Calu3 (cell line): ENCODE measurements around the gene GCNA. TPM values are rescaled to one million over a fixed set of nuclear protein-coding genes. Genes with fewer than 3 reads are reported as not detected.

Source experiments
- BruUV-seq: library from RNA; stranded (reverse); fragments of 400-500 nt; replicated peaks from 2 replicates; lab custom pipeline; 2021; lab: Mats Ljungman, UMichigan
- CTCF ChIA-PET: fragments of 300-600 bp; sonication (Branson Sonifier 250); formaldehyde crosslinking; loops from one replicate; lab custom pipeline; 2022; ENCODE audit warnings: antibody characterized with exemption; lab: Charles Lee
- DNase-seq: peaks from one replicate; pipeline ENCODE4 v3.0.0; 2022
- H3K27ac Mint-ChIP-seq: one replicate; pipeline ENCODE4 v1.8.0; 2022; ENCODE audit warnings: mixed read lengths; ENCODE audit not compliant: unreplicated experiment
- H3K27me3 Mint-ChIP-seq: one replicate; pipeline ENCODE4 v1.8.0; 2022; ENCODE audit warnings: mixed read lengths; ENCODE audit not compliant: unreplicated experiment
- H3K36me3 Mint-ChIP-seq: one replicate; pipeline ENCODE4 v1.8.0; 2022; ENCODE audit warnings: mild to moderate bottlenecking, moderate library complexity, mixed read lengths; ENCODE audit not compliant: insufficient read depth, unreplicated experiment
- H3K4me1 Mint-ChIP-seq: one replicate; pipeline ENCODE4 v1.8.0; 2022; ENCODE audit warnings: mild to moderate bottlenecking, low read depth, mixed read lengths; ENCODE audit not compliant: unreplicated experiment
- H3K4me3 Mint-ChIP-seq: one replicate; pipeline ENCODE4 v1.8.0; 2022; ENCODE audit warnings: mild to moderate bottlenecking, low read depth, moderate library complexity, mixed read lengths; ENCODE audit not compliant: unreplicated experiment
- H3K9me3 Mint-ChIP-seq: one replicate; pipeline ENCODE4 v1.8.0; 2022; ENCODE audit warnings: low read depth, mixed read lengths; ENCODE audit not compliant: unreplicated experiment
- intact Hi-C: fragments of 100-400 bp; cut with micrococcal nuclease; formaldehyde crosslinking; loops from one replicate; pipeline ENCODE4 v1.10.0; 2022; ENCODE audit not compliant: unreplicated experiment
- total RNA-seq: library from RNA; stranded (reverse); gene quantifications from 2 replicates; pipeline ENCODE4 v1.2.3, GENCODE V29; 2022
- TF ChIP-seq, protein P1 (sequence below): fragments of 200-600 bp; IDR thresholded peaks from one replicate; pipeline ENCODE4 v1.8.0; 2022; ENCODE audit warnings: antibody characterized with exemption; ENCODE audit not compliant: unreplicated experiment

The GCNA gene
- total RNA-seq, 1 experiment from 2014 or later, result 8.1 TPM

GRCh38 chrX:71627588-71628404, 49.6 kb downstream of the GCNA start:
- DNase-seq, result no peak
- H3K4me3 Mint-ChIP-seq, result no peak overlapping the region
- intact Hi-C loops, result no loop called here
- no peaks in the 10 kb centered on the region for H3K4me1 Mint-ChIP-seq
- TF ChIP-seq, protein P1, sequence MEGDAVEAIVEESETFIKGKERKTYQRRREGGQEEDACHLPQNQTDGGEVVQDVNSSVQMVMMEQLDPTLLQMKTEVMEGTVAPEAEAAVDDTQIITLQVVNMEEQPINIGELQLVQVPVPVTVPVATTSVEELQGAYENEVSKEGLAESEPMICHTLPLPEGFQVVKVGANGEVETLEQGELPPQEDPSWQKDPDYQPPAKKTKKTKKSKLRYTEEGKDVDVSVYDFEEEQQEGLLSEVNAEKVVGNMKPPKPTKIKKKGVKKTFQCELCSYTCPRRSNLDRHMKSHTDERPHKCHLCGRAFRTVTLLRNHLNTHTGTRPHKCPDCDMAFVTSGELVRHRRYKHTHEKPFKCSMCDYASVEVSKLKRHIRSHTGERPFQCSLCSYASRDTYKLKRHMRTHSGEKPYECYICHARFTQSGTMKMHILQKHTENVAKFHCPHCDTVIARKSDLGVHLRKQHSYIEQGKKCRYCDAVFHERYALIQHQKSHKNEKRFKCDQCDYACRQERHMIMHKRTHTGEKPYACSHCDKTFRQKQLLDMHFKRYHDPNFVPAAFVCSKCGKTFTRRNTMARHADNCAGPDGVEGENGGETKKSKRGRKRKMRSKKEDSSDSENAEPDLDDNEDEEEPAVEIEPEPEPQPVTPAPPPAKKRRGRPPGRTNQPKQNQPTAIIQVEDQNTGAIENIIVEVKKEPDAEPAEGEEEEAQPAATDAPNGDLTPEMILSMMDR, result no peak
- H3K27me3 Mint-ChIP-seq, result no peaks in the 10 kb centered on the region
- peaks cover 6% of the 10 kb centered on the region for H3K36me3 Mint-ChIP-seq
- H3K9me3 Mint-ChIP-seq, result no peaks in the 10 kb centered on the region
- CTCF ChIA-PET, result no interaction called here
- BruUV-seq, result no TSS peak
- no peak overlapping the region for H3K27ac Mint-ChIP-seq

- Mint-ChIP-seq H3K4me3 (no peak overlapping the region), H3K9me3 (no peaks in the 10 kb centered on the region), H3K27ac (no peak overlapping the region), H3K27me3 (no peaks in the 10 kb centered on the region), H3K4me1 (no peaks in the 10 kb centered on the region), H3K36me3 (no peaks in the 10 kb centered on the region)
- no peak for DNase-seq
- BruUV-seq, result no TSS peak
- intact Hi-C loops, result no loop called here
- CTCF ChIA-PET, result no interaction called here
- TF ChIP-seq, protein P1, result no peak
These were observed 51.2 kb downstream of the GCNA start for GRCh38 chrX:71629467-71629866.

- Mint-ChIP-seq H3K27ac (no peak overlapping the region), H3K27me3 (no peaks in the 10 kb centered on the region), H3K36me3 (no peaks in the 10 kb centered on the region), H3K4me1 (no peaks in the 10 kb centered on the region), H3K9me3 (no peaks in the 10 kb centered on the region), H3K4me3 (no peak overlapping the region)
- BruUV-seq, result no TSS peak
- TF ChIP-seq, protein P1, result no peak
- no peak for DNase-seq
- CTCF ChIA-PET, result no interaction called here
- intact Hi-C loops, result no loop called here
These were observed 54.9 kb downstream of the GCNA start for GRCh38 chrX:71632923-71633657.

DNA sequence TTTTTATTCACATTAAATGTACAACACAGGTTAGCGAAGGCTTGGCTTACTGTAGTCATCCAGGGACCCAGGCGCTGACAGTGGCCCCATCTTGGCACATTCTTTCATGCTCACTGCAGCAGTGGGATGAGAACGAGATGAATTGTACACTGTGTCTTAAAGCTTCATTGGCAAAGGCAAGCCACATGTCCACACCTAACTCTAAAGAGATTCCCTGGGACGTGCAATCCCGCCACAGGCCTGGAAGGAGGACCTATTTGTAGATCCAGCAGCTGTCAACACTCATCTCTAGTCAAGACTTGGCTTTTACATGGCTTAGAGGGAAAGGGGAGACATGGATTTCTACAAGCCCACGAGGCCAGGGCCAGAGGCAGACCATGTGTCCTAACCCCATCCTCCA, 56.1 kb downstream of the GCNA start:
- no peaks in the 10 kb centered on the region for H3K36me3 Mint-ChIP-seq
- H3K27ac Mint-ChIP-seq, result no peak overlapping the region
- no peak for DNase-seq
- H3K4me3 Mint-ChIP-seq, result no peak overlapping the region
- TF ChIP-seq, protein P1, result no peak
- no peaks in the 10 kb centered on the region for H3K4me1 Mint-ChIP-seq
- intact Hi-C loops, result no loop called here
- CTCF ChIA-PET, result no interaction called here
- BruUV-seq, result no TSS peak
- no peaks in the 10 kb centered on the region for H3K9me3 Mint-ChIP-seq
- no peaks in the 10 kb centered on the region for H3K27me3 Mint-ChIP-seq
